Measurements from ENCODE around the gene PDXK. TPM values are rescaled to one million over a fixed set of nuclear protein-coding genes. Genes with fewer than 3 reads are reported as not detected.

The PDXK gene
- total RNA-seq, 4 donors from 2014 or later: 122 to 156 (median 143) TPM

DNA sequence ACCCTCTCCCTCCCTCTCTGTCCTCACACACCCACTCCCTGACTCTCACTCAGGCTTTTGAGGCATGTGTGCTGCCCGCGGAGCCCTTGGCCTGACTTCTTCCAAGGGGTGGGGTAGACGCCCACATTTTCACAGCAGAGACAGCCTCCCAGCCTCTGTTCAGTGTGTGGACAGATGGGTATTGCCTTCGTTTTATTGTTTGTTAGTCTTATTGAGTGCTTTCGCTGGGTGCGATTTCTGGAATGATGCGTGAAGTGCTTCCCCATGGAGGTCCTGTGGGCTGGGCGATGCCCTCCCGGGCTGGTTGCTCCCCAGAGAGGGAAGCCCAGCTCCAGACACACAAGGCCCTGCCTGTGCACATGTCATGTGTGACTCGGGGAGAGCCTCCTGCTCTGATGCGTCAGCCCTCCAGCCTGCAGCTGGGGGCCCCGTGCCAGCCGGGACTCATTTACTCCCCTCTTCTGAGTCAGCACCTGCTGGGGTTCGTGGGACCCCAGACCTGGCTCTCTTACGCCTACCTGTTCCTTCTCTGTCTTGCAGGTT is 14.7 kb downstream of the PDXK start:
- peaks cover 0 to 25% (median 0%) of the 10 kb centered on the region in 3 donors for H3K36me3 ChIP-seq
- peak; percentile 59 to 63 for DNase-seq (ENCODE audit: low spot score in 2 of 2)
- 23 to 43% methylated on average over 12 to 15 of the region's 15 CpGs for WGBS, 2 donors
- peak overlapping the region; percentile 81 to 98 (median 93) for H3K27ac ChIP-seq
- no peaks in the 10 kb centered on the region for H3K9me3 ChIP-seq
- H3K4me3 ChIP-seq: peak overlapping the region in 3 of 4 donors; percentile 10 to 47 (median 18)
- peaks cover 0 to 89% (median 50%) of the 10 kb centered on the region in 4 donors for H3K4me1 ChIP-seq
- TF ChIP-seq EP300 (IDR thresholded peaks at IDR 0.05): peak in 1 of 2 donors; percentile 87
- TF ChIP-seq, protein P1, sequence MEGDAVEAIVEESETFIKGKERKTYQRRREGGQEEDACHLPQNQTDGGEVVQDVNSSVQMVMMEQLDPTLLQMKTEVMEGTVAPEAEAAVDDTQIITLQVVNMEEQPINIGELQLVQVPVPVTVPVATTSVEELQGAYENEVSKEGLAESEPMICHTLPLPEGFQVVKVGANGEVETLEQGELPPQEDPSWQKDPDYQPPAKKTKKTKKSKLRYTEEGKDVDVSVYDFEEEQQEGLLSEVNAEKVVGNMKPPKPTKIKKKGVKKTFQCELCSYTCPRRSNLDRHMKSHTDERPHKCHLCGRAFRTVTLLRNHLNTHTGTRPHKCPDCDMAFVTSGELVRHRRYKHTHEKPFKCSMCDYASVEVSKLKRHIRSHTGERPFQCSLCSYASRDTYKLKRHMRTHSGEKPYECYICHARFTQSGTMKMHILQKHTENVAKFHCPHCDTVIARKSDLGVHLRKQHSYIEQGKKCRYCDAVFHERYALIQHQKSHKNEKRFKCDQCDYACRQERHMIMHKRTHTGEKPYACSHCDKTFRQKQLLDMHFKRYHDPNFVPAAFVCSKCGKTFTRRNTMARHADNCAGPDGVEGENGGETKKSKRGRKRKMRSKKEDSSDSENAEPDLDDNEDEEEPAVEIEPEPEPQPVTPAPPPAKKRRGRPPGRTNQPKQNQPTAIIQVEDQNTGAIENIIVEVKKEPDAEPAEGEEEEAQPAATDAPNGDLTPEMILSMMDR (IDR thresholded peaks at IDR 0.05): no peak
- peak in 1 of 2 donors; percentile 46 for TF ChIP-seq POLR2A (IDR thresholded peaks at IDR 0.05)
- H3K27me3 ChIP-seq: no peaks in the 10 kb centered on the region

DNA sequence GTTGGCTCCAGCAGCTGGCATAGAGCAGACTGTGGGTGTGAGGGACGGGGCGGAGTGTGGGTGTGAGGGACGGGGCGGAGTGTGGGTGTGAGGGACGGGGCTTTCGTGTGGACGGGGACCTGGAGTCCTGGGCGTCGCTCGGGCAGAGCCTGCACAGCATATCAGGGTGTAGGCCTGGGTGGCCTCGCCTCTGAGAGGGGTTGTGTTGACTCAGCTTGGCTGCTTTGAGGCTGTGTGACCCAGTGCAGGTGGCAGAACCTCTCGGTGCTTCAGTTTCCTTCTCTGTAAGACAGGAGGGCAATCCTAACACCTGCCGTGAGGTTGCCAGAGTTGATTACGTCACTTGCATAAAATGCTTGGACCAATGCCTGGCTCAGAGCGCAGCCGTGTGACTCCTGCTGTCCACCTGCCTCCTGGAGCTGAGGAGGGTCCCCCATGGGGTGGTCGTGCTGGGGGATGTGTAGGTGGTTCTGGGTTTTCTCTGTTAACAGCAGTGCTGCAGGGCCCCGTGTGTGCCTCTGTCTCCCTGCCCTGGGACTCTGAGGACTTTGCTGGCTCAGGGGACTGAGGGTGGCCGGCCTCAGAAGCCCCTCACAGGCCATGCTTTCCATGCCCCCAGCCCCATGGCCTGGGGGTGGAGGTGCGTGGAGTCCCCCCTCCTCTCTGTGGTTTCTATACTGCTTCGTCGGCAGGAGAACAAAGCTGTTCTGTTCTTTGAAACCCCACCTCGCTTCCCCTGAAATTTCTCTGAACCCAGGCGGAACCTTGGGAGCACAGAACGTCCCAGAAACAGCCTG is 15.4 kb downstream of the PDXK start:
- no peaks in the 10 kb centered on the region for H3K9me3 ChIP-seq
- DNase-seq (ENCODE audit: low spot score in 2 of 2): no peak
- H3K27ac ChIP-seq: peak overlapping the region; percentile 81 to 98 (median 93)
- H3K4me1 ChIP-seq: peaks cover 0 to 82% (median 44%) of the 10 kb centered on the region in 4 donors
- no peaks in the 10 kb centered on the region for H3K27me3 ChIP-seq
- H3K36me3 ChIP-seq: peaks cover 0 to 25% (median 0%) of the 10 kb centered on the region in 3 donors
- WGBS, 2 donors: 42 to 50% methylated on average over 22 to 25 of the region's 25 CpGs
- peak overlapping the region; percentile 10 to 47 (median 16) for H3K4me3 ChIP-seq
- TF ChIP-seq, protein P1 (IDR thresholded peaks at IDR 0.05): no peak
- TF ChIP-seq POLR2A (IDR thresholded peaks at IDR 0.05) (no peak), EP300 (IDR thresholded peaks at IDR 0.05) (no peak)

DNA sequence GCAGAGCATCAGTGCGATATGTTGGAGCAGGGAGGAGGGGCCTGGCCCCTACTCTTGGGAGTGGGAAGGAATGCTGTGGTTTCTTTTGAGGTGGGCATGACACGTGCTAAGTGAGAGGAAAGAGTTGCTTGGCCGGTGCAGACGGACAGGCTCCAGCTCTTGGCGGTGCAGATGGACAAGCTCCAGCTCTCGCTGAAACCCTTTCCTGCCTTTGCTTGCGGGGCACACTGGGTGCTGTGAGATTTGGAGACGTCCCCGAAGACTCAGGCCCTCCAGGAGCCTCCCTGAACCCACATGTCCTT is 15.9 kb downstream of the PDXK start:
- no peaks in the 10 kb centered on the region for H3K27me3 ChIP-seq
- peaks cover 0 to 25% (median 0%) of the 10 kb centered on the region in 3 donors for H3K36me3 ChIP-seq
- TF ChIP-seq EP300 (IDR thresholded peaks at IDR 0.05) (peak; percentile 95 to 97), POLR2A (IDR thresholded peaks at IDR 0.05) (peak; percentile 36 to 83)
- TF ChIP-seq, protein P1 (IDR thresholded peaks at IDR 0.05): no peak
- peak overlapping the region in 3 of 4 donors; percentile 20 to 47 (median 29) for H3K4me3 ChIP-seq
- 45 to 61% methylated on average over 4 to 9 of the region's 9 CpGs for WGBS, 2 donors
- H3K27ac ChIP-seq: peak overlapping the region; percentile 81 to 98 (median 93)
- peak; percentile 76 to 83 for DNase-seq (ENCODE audit: low spot score in 2 of 2)
- H3K9me3 ChIP-seq: no peaks in the 10 kb centered on the region
- peaks cover 0 to 77% (median 41%) of the 10 kb centered on the region in 4 donors for H3K4me1 ChIP-seq

DNA sequence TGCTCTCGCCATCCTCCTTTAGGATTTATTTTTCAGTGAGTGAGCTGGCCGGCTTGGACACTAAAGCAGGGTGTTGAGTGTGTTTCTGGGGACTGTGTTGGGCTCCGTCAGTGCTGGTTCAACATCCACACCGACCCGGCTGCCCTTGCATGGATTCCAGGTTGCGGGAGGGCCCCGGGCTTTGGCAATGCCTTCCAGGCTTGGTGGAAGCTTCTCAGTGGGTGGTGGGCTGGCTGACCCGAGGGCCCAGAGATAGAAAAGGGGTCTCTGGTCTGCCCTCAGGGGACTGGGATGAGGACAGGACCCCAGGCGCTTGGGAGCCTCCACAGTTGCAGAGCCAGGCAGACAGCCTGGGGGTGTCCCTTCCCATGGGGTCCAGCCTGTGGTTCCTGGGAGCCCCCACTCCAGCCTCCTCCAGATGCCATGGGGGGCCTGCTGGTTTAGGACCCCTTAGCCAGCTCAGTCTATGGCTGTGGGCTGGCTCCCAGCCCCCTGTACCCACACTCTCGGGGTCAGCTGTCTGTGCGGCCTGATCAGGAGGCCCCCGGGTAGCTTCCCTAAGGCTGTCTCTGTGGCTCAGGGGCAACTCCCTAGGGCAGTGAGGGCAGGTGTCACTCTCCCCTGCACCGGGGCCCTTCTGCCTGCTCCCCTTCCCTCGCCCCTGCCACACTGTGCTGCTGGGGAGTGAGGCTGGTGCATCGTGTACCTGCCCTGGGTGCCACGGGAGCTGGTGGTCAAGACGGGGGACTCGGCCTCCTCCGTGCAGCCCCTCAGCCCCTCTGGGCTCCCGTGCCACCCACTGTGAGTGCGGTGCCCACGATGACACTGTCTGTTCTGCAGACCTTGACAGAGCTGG is 16.5 kb downstream of the PDXK start:
- TF ChIP-seq POLR2A (IDR thresholded peaks at IDR 0.05): no peak
- TF ChIP-seq, protein P1 (IDR thresholded peaks at IDR 0.05): no peak
- no peak for TF ChIP-seq EP300 (IDR thresholded peaks at IDR 0.05)
- DNase-seq (ENCODE audit: low spot score in 2 of 2): no peak
- H3K27ac ChIP-seq: peak overlapping the region; percentile 81 to 98 (median 93)
- H3K27me3 ChIP-seq: no peaks in the 10 kb centered on the region
- peaks cover 0 to 77% (median 41%) of the 10 kb centered on the region in 4 donors for H3K4me1 ChIP-seq
- peak overlapping the region in 3 of 4 donors; percentile 20 to 47 (median 29) for H3K4me3 ChIP-seq
- WGBS, 2 donors: 80 to 83% methylated on average over 12 to 20 of the region's 22 CpGs
- no peaks in the 10 kb centered on the region for H3K9me3 ChIP-seq
- peaks cover 0 to 25% (median 0%) of the 10 kb centered on the region in 3 donors for H3K36me3 ChIP-seq

Measured in tibial nerve (tissue), 4 donors.